ENCODE measurements around the gene IDH2.

Gene IDH2

DNA sequence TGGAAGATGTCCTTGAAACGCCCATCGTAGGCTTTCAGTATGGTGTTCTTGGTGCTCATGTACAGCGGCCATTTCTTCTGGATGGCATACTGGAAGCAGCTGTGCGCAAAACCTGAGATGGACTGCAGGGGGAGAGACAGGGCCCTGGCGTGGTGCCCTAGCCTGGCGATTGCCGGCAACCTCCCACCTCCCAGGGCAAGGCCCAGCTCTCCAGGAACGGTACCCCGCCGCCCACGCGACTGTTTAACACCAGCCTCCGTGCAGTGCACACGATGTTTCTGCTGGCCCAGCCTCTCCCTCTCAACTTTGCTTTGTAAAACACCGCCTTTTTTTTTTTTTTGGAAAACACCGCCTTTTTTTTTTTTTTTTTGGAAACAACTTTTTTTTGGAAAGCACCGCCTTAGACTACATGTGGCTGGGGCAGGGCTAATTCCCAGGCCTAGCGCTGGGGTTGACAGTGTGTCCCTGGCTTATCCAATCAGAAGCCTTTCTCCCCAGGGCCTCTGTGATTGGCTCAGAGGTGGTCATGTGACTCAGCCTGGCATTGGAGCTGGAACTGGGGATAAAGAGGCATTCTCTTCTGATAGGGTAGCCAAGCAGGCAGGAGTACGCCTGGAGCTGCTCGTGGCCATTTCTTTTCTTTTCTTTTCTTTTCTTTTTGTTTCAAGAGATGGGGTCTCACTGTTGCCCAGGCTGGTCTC, 14.7 kb downstream of the IDH2 start:
- Histone ChIP-seq H3K27ac (no peak overlapping the region), H3K36me3 (replicated peaks) (peaks cover 19% of the 10 kb centered on the region), H3K27me3 (replicated peaks) (no peaks in the 10 kb centered on the region), H3K4me3 (ENCODE audit: low read depth, low read length) (no peak overlapping the region)
- in situ Hi-C loops (cut with HindIII; ENCODE audit: low pct_ligation_motif_present, low sequenced_read_pairs): no loop called here
- no peak for DNase-seq
- TF ChIP-seq, protein P1, sequence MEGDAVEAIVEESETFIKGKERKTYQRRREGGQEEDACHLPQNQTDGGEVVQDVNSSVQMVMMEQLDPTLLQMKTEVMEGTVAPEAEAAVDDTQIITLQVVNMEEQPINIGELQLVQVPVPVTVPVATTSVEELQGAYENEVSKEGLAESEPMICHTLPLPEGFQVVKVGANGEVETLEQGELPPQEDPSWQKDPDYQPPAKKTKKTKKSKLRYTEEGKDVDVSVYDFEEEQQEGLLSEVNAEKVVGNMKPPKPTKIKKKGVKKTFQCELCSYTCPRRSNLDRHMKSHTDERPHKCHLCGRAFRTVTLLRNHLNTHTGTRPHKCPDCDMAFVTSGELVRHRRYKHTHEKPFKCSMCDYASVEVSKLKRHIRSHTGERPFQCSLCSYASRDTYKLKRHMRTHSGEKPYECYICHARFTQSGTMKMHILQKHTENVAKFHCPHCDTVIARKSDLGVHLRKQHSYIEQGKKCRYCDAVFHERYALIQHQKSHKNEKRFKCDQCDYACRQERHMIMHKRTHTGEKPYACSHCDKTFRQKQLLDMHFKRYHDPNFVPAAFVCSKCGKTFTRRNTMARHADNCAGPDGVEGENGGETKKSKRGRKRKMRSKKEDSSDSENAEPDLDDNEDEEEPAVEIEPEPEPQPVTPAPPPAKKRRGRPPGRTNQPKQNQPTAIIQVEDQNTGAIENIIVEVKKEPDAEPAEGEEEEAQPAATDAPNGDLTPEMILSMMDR (IDR thresholded peaks at IDR 0.05; ENCODE audit: low read depth, low read length, missing control alignments): peak; percentile 58

DNA sequence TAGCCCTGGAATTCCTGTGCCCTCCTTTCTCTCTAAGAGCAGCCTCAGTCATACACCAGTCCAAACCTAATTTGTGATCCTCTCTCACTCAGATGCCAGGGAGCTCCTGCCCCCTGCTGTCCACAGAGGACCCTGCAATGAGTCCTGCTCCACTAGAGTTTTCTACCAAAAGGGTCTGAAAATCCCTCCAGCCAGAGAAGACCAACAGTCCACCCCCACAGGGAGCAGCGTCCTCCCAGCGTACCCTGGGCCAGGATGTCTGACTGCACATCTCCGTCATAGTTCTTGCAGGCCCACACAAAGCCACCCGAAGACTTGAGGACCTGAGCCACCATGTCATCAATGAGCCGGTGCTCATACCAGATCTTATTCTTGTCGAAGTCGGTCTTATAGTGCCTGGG, 15.4 kb downstream of the IDH2 start:
- Histone ChIP-seq H3K27me3 (replicated peaks) (no peaks in the 10 kb centered on the region), H3K4me3 (ENCODE audit: low read depth, low read length) (no peak overlapping the region), H3K36me3 (replicated peaks) (peaks cover 19% of the 10 kb centered on the region), H3K27ac (no peak overlapping the region)
- in situ Hi-C loops (cut with HindIII; ENCODE audit: low pct_ligation_motif_present, low sequenced_read_pairs): no loop called here
- DNase-seq: no peak
- TF ChIP-seq, protein P1 (IDR thresholded peaks at IDR 0.05; ENCODE audit: low read depth, low read length, missing control alignments): peak; percentile 91

DNA sequence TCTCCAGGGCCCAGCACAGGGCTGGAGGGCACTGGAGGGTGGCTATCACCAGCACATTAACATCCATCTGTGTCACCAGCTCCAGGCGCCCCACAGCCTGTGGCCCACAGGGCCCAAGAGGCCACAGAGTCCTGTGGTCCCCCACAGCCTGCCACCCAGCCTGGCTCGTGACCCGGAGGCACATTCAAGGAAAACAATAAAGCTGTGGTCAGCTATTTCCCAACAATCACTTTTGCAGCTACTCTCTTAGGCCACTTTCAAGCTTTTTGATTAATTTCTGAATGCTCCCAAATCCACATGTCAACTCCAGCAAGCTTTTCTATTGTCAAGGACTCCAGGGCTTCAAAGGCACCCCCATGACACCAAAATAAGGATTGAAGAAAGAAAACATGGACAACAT, 16.7 kb downstream of the IDH2 start:
- Histone ChIP-seq H3K4me3 (ENCODE audit: low read depth, low read length) (no peak overlapping the region), H3K36me3 (replicated peaks) (peaks cover 28% of the 10 kb centered on the region), H3K27ac (no peak overlapping the region), H3K27me3 (replicated peaks) (no peaks in the 10 kb centered on the region)
- in situ Hi-C loops (cut with HindIII; ENCODE audit: low pct_ligation_motif_present, low sequenced_read_pairs): no loop called here
- no peak for DNase-seq
- TF ChIP-seq, protein P1 (IDR thresholded peaks at IDR 0.05; ENCODE audit: low read depth, low read length, missing control alignments): no peak

DNA sequence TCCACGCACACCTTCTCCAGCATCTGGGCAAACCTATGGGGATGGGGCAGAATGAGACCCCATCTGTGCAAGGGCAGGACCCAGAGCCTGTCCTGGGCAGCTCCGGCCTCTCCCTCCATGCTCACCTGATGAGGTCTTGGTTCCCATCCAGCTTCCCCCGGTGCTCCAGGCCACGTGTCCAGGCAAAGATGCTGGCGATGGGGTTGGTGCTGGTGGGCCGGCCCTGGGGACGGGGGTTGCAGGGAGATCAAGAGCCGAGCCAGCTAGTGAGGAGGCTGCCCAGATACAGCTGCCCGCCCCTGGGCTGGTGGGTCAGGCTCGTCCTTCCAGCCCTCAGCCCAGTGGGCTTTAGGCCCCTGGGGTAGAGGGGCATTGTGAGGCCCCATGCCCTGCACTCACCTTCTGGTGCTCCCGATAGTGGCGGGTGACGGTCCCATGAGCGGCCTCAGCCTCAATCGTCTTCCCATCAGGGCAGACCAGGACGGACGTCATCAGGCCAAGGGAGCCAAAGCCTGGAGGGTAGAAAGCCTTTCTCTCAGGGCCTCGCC, 17.3 kb downstream of the IDH2 start:
- H3K27me3 ChIP-seq (replicated peaks): no peaks in the 10 kb centered on the region
- no peak for DNase-seq
- in situ Hi-C loops (cut with HindIII; ENCODE audit: low pct_ligation_motif_present, low sequenced_read_pairs): no loop called here
- TF ChIP-seq, protein P1 (IDR thresholded peaks at IDR 0.05; ENCODE audit: low read depth, low read length, missing control alignments): no peak
- H3K4me3 ChIP-seq (ENCODE audit: low read depth, low read length): no peak overlapping the region
- peaks cover 28% of the 10 kb centered on the region for H3K36me3 ChIP-seq (replicated peaks)
- H3K27ac ChIP-seq: no peak overlapping the region

DNA sequence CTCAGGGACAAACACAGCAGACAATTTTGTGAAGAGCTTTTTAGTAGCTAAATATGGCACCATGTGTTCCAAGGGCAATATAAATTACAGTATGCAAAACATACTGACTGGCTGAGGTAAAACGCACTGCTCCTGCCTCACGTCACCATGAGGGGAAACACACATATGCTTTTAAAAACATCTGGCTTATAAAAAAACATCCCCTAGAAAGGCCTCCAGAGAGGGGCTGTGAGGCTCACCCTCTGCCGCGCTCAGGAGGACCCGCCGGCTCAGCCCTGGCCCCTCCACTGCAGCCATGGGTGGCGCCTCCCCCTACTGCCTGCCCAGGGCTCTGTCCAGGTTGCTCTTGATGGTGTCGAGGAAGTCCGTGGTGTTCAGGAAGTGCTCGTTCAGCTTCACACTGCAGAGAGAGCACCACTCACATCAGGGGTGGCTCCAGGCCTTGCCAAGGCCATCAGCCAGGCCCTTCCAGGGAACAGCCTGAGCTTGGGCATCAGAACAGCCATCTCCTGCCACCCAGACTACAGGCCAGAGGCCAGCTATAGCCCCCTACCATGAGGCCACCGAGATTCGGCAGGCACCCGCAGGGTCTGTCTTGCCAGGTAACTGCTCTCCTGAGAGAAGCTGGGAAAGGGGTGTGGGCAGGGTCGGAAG, 18.2 kb downstream of the IDH2 start:
- Histone ChIP-seq H3K27ac (no peak overlapping the region), H3K36me3 (replicated peaks) (peaks cover 28% of the 10 kb centered on the region), H3K27me3 (replicated peaks) (no peaks in the 10 kb centered on the region), H3K4me3 (ENCODE audit: low read depth, low read length) (no peak overlapping the region)
- in situ Hi-C loops (cut with HindIII; ENCODE audit: low pct_ligation_motif_present, low sequenced_read_pairs): no loop called here
- TF ChIP-seq, protein P1 (IDR thresholded peaks at IDR 0.05; ENCODE audit: low read depth, low read length, missing control alignments): no peak
- DNase-seq: no peak

All from brain microvascular endothelial cell (primary cell).